H1 (cell line): Measurements from ENCODE around the gene RELB. TPM values are rescaled to one million over a fixed set of nuclear protein-coding genes. Genes with fewer than 3 reads are reported as not detected.

ENCODE experiments used
- CTCF ChIA-PET: fragments of 300-600 bp; sonication (Branson Sonifier 250); formaldehyde crosslinking; loops from one replicate; lab custom pipeline; 2021; ENCODE audit not compliant: partially characterized antibody; lab: Charles Lee
- POLR2A ChIA-PET: fragments of 300-600 bp; sonication (Branson Sonifier 250); formaldehyde crosslinking; loops from one replicate; lab custom pipeline; 2021; ENCODE audit warnings: inconsistent platforms; ENCODE audit not compliant: partially characterized antibody; lab: Charles Lee
- DNase-seq, 2 experiments: peaks; one replicate each; pipeline versions ENCODE4 v3.0.0 to v3.0.0-alpha.2; 2010 to 2022; ENCODE audit warnings: low spot score in 2 of 2, low read depth in 1 of 2, mixed read lengths in 1 of 2
- FAIRE-seq: peaks from 2 replicates; lab custom pipeline; 2011; peaks lifted over from hg19 to GRCh38; lab: Jason Lieb, UNC
- H2AFZ ChIP-seq: 2 replicates; pipeline ENCODE4 v1.8.1; 2012; ENCODE audit warnings: low read length, inconsistent platforms
- H2AK5ac ChIP-seq: 2 replicates; pipeline ENCODE4 v1.6.1; 2013; ENCODE audit warnings: low read depth, low read length
- H2BK120ac ChIP-seq: replicated peaks from 2 replicates; pipeline ENCODE3; 2013; ENCODE audit warnings: low read depth, low read length, inconsistent platforms
- H2BK12ac ChIP-seq: 2 replicates; pipeline ENCODE4 v1.6.1; 2013; ENCODE audit warnings: low read depth, low read length
- H2BK15ac ChIP-seq: 2 replicates; pipeline ENCODE4 v1.6.1; 2013; ENCODE audit warnings: low read length
- H2BK20ac ChIP-seq: 2 replicates; pipeline ENCODE4 v1.6.1; 2013; ENCODE audit warnings: low read length
- H2BK5ac ChIP-seq: 2 replicates; pipeline ENCODE4 v1.6.1; 2013; ENCODE audit warnings: low read depth, low read length
- H3K14ac ChIP-seq: 2 replicates; pipeline ENCODE4 v1.6.1; 2013; ENCODE audit warnings: inconsistent platforms; ENCODE audit not compliant: insufficient read length
- H3K18ac ChIP-seq: 2 replicates; pipeline ENCODE4 v1.6.1; 2013; ENCODE audit warnings: low read length; ENCODE audit errors: extremely low read depth
- H3K23ac ChIP-seq: 2 replicates; pipeline ENCODE4 v1.6.1; 2013; ENCODE audit warnings: inconsistent platforms; ENCODE audit not compliant: insufficient read length
- H3K23me2 ChIP-seq: 2 replicates; pipeline ENCODE4 v1.6.1; 2013; ENCODE audit warnings: low read depth, low read length
- H3K27ac ChIP-seq: 2 replicates; pipeline ENCODE4 v1.6.1; 2011; ENCODE audit warnings: low read depth, low read length, inconsistent platforms
- H3K27me3 ChIP-seq, 4 experiments: replicated peaks in 1 of 4; 1 replicate in 1 of 4; 2 replicates in 3 of 4; pipeline versions ENCODE4 v1.6.1 to v1.8.1; 2011 to 2013; ENCODE audit warnings: low read length in 3 of 4, mild to moderate bottlenecking in 3 of 4, inconsistent platforms in 2 of 4, mixed read lengths in 2 of 4, moderate library complexity in 1 of 4; ENCODE audit not compliant: control insufficient read depth in 3 of 4, insufficient read depth in 3 of 4; ENCODE audit errors: extremely low read depth in 1 of 4
- H3K36me3 ChIP-seq, 4 experiments: 2 replicates each; pipeline versions ENCODE4 v1.6.1 to v1.8.1; 2011 to 2013; ENCODE audit warnings: mild to moderate bottlenecking in 4 of 4, low read length in 3 of 4, moderate library complexity in 2 of 4, control low read depth in 1 of 4, inconsistent platforms in 1 of 4; ENCODE audit not compliant: insufficient read depth in 4 of 4, control insufficient read depth in 2 of 4
- H3K4ac ChIP-seq: replicated peaks from 2 replicates; pipeline ENCODE3; 2013; ENCODE audit warnings: low read length, low read depth, mixed read lengths, inconsistent platforms; ENCODE audit not compliant: insufficient read length
- H3K4me1 ChIP-seq, 4 experiments: replicated peaks in 1 of 4; 1 replicate in 1 of 4; 2 replicates in 3 of 4; pipeline versions ENCODE4 v1.6.1 to v1.8.1; 2011 to 2013; ENCODE audit warnings: low read length in 3 of 4, inconsistent platforms in 2 of 4, mixed read lengths in 1 of 4; ENCODE audit not compliant: insufficient read depth in 4 of 4, control insufficient read depth in 3 of 4
- H3K4me2 ChIP-seq, 2 experiments: 2 replicates each; pipeline versions ENCODE4 v1.6.1 to v1.8.1; 2011 to 2013; ENCODE audit warnings: low read depth in 2 of 2, low read length in 2 of 2, control low read depth in 1 of 2, inconsistent platforms in 1 of 2, mild to moderate bottlenecking in 1 of 2; ENCODE audit not compliant: insufficient read depth in 1 of 2
- H3K4me3 ChIP-seq, 4 experiments: fragments of 200-600, 300-600 bp in 1 of 4; sonication (generic), shearing (Covaris generic), sonication (Bioruptor Twin) in 1 of 4; 2 replicates each; pipeline versions ENCODE4 v1.5.1 to v1.8.1; 2011 to 2016; ENCODE audit warnings: low read length in 4 of 4, low read depth in 3 of 4, control low read depth in 2 of 4, inconsistent platforms in 2 of 4, mild to moderate bottlenecking in 2 of 4, mixed read lengths in 1 of 4, moderate library complexity in 1 of 4; ENCODE audit not compliant: insufficient read depth in 2 of 4; ENCODE audit errors: extremely low read depth in 1 of 4
- H3K56ac ChIP-seq: replicated peaks from 2 replicates; pipeline ENCODE3; 2013; ENCODE audit warnings: low read depth, mild to moderate bottlenecking, mixed read lengths, low read length, inconsistent platforms; ENCODE audit not compliant: insufficient read length
- H3K79me1 ChIP-seq: 2 replicates; pipeline ENCODE4 v1.6.1; 2013; ENCODE audit warnings: low read depth, low read length, control low read depth
- H3K79me2 ChIP-seq, 2 experiments: 2 replicates each; pipeline versions ENCODE4 v1.6.1 to v1.8.1; 2012 to 2013; ENCODE audit warnings: low read length in 2 of 2, mild to moderate bottlenecking in 2 of 2, inconsistent platforms in 1 of 2; ENCODE audit not compliant: insufficient read depth in 2 of 2, control insufficient read depth in 1 of 2
- H3K9ac ChIP-seq, 4 experiments: replicated peaks in 1 of 4; 1 replicate in 1 of 4; 2 replicates in 3 of 4; pipeline versions ENCODE4 v1.6.1 to v1.8.1; 2011 to 2013; ENCODE audit warnings: low read depth in 3 of 4, low read length in 3 of 4, control low read depth in 2 of 4, mild to moderate bottlenecking in 2 of 4, moderate library complexity in 2 of 4, inconsistent platforms in 1 of 4; ENCODE audit errors: extremely low read depth in 1 of 4
- H3K9me3 ChIP-seq, 2 experiments: 2 replicates each; pipeline versions ENCODE4 v1.6.1 to v1.8.1; 2012 to 2013; ENCODE audit warnings: mild to moderate bottlenecking in 2 of 2, moderate library complexity in 2 of 2, control low read depth in 1 of 2, inconsistent platforms in 1 of 2, low read depth in 1 of 2, low read length in 1 of 2, mixed read lengths in 1 of 2; ENCODE audit not compliant: insufficient read depth in 2 of 2
- H4K20me1 ChIP-seq, 2 experiments: replicated peaks in 1 of 2; 2 replicates each; pipeline versions ENCODE3 to v1.8.1; 2011 to 2013; ENCODE audit warnings: inconsistent platforms in 2 of 2, low read length in 2 of 2, mild to moderate bottlenecking in 1 of 2; ENCODE audit not compliant: insufficient read depth in 2 of 2, control insufficient read depth in 1 of 2
- H4K5ac ChIP-seq: 2 replicates; pipeline ENCODE4 v1.6.1; 2013; ENCODE audit warnings: low read length, low read depth, mixed read lengths, inconsistent platforms; ENCODE audit not compliant: insufficient read length
- H4K8ac ChIP-seq: 2 replicates; pipeline ENCODE4 v1.8.0; 2013; ENCODE audit warnings: mild to moderate bottlenecking, moderate library complexity, low read length, inconsistent platforms; ENCODE audit not compliant: insufficient read depth; ENCODE audit errors: extremely low read depth
- H4K91ac ChIP-seq: replicated peaks from 2 replicates; pipeline ENCODE3; 2013; ENCODE audit warnings: low read length, mixed read lengths, inconsistent platforms; ENCODE audit not compliant: insufficient read length
- CHD1 ChIP-seq: IDR thresholded peaks from 2 replicates; pipeline ENCODE4 v1.6.1; 2012; ENCODE audit warnings: low read depth, low read length, improper control_type of control experiment
- GABPA ChIP-seq: IDR thresholded peaks from 2 replicates; pipeline ENCODE4 v1.6.1; 2011; ENCODE audit warnings: mild to moderate bottlenecking, low read length, moderate library complexity, borderline replicate concordance; ENCODE audit not compliant: insufficient read depth
- HDAC6 ChIP-seq: IDR thresholded peaks from one replicate; pipeline ENCODE4 v1.7.1; 2012; ENCODE audit warnings: low read depth, mild to moderate bottlenecking, inconsistent platforms, low read length, moderate library complexity
- NRF1 ChIP-seq: IDR thresholded peaks from 2 replicates; pipeline ENCODE4 v1.6.1; 2011; ENCODE audit warnings: mild to moderate bottlenecking, low read depth, low read length, improper control_type of control experiment
- RAD21 ChIP-seq, 2 experiments: IDR thresholded peaks in 1 of 2; conservative IDR thresholded peaks in 1 of 2; 2 replicates each; pipeline ENCODE4 v1.6.1; 2011; ENCODE audit warnings: low read depth in 2 of 2, low read length in 2 of 2, improper control_type of control experiment in 1 of 2, inconsistent platforms in 1 of 2, mild to moderate bottlenecking in 1 of 2, moderate library complexity in 1 of 2
- RFX5 ChIP-seq: IDR thresholded peaks from 2 replicates; pipeline ENCODE4 v1.6.1; 2011; ENCODE audit warnings: low read depth, low read length, improper control_type of control experiment, borderline replicate concordance
- SAP30 ChIP-seq: fragments of 300-600 bp; sonication (generic); IDR thresholded peaks from 2 replicates; pipeline ENCODE4 v1.7.1; 2012; ENCODE audit warnings: low read length, moderate library complexity, mild to moderate bottlenecking, inconsistent platforms; ENCODE audit not compliant: insufficient read depth, insufficient replicate concordance
- SIN3A ChIP-seq, 2 experiments: IDR thresholded peaks in 1 of 2; conservative IDR thresholded peaks in 1 of 2; 2 replicates each; pipeline ENCODE4 v1.6.1; 2011 to 2012; ENCODE audit warnings: low read length in 2 of 2, improper control_type of control experiment in 1 of 2, low read depth in 1 of 2, mild to moderate bottlenecking in 1 of 2
- SP1 ChIP-seq: IDR thresholded peaks from 2 replicates; pipeline ENCODE4 v1.6.1; 2011; ENCODE audit warnings: low read depth, low read length
- WGBS, 2 experiments: shearing (Covaris generic) in 1 of 2; methylation state at CpG; one replicate each; pipeline versions ENCODE4 v1.1.6 to v1.1.7; 2013 to 2015; ENCODE audit warnings: low lambda C conversion rate in 2 of 2, mixed read lengths in 2 of 2, inconsistent platforms in 1 of 2, low coverage in 1 of 2, missing lambda C conversion rate in 1 of 2; ENCODE audit not compliant: insufficient replicate concordance in 2 of 2, insufficient coverage in 1 of 2, insufficient read length in 1 of 2; ENCODE audit errors: extremely low coverage in 1 of 2, missing lambda C conversion rate in 1 of 2; 5-methylcytosine and 5-hydroxymethylcytosine counted together
- polyA plus RNA-seq, 7 experiments: library from polyadenylated mRNA; depleted of rRNA in 3 of 7; stranded (reverse) in 5 of 7; unstranded in 2 of 7; fragments of >200 nt in 5 of 7; fragments of 200-250 nt in 2 of 7; gene quantifications; 1 replicate in 5 of 7; 2 replicates in 1 of 7; 4 replicates in 1 of 7; pipeline versions ENCODE4 v1.2.1 to v1.2.3, GENCODE V29; 2011 to 2013; ENCODE audit warnings: missing spikeins in 2 of 7, mixed read lengths in 2 of 7
- total RNA-seq: library from RNA; stranded (reverse); fragmentation: NEBNext Ultra II Directional; extraction: Animal tissue kit (Norgen Biotek cat#: 25700); gene quantifications from 2 replicates; pipeline ENCODE4 v1.2.1, GENCODE V29; 2021

Gene RELB
- total and polyA plus RNA-seq, 2 of the 8 experiments (the other 6 are each of a cell fraction or from before 2014, with no cell fraction given), result 10.0 to 13.1 TPM

GRCh38 chr19:45047188-45047797 is 46.0 kb downstream of the RELB start:
- Histone ChIP-seq H3K9ac (no peak overlapping the region), H3K56ac (no peak overlapping the region), H2BK20ac (no peak overlapping the region), H4K5ac (no peak overlapping the region), H2AFZ (no peak overlapping the region), H3K23me2 (no peaks in the 10 kb centered on the region), H2AK5ac (no peak overlapping the region), H3K79me1 (peaks cover 11% of the 10 kb centered on the region), H2BK12ac (no peak overlapping the region), H4K20me1 (peaks cover 17% of the 10 kb centered on the region in 2 experiments), H3K18ac (no peak overlapping the region), H2BK5ac (no peak overlapping the region), H3K79me2 (peaks cover 0 to 54% of the 10 kb centered on the region in 2 experiments; a peak in 2 of 4 replicates), H2BK15ac (no peak overlapping the region), H3K23ac (no peak overlapping the region), H3K36me3 (peaks cover 4 to 33% (median 17%) of the 10 kb centered on the region in 4 experiments; a peak in 7 of 8 replicates), H3K27ac (no peak overlapping the region), H3K27me3 (no peaks in the 10 kb centered on the region), H3K9me3 (no peaks in the 10 kb centered on the region), H3K4me1 (no peaks in the 10 kb centered on the region), H3K4me2 (no peak overlapping the region), H4K91ac (no peak overlapping the region), H3K4ac (no peak overlapping the region), H4K8ac (no peak overlapping the region), H3K14ac (no peak overlapping the region), H3K4me3 (no peak overlapping the region), H2BK120ac (no peak overlapping the region)
- no peak for FAIRE-seq
- TF ChIP-seq NRF1, result no peak
- no peak for TF ChIP-seq HDAC6
- TF ChIP-seq SP1, result no peak
- no peak for TF ChIP-seq SAP30
- TF ChIP-seq CHD1, result no peak
- no peak for TF ChIP-seq GABPA
- no peak for TF ChIP-seq RFX5
- TF ChIP-seq SIN3A (conservative IDR thresholded peaks at IDR 0.05 in 1 of 2, IDR thresholded peaks at IDR 0.05 in 1 of 2; ENCODE audit: low read depth in 1 of 2, low read length in 2 of 2), result no peak
- no peak for TF ChIP-seq RAD21 (IDR thresholded peaks at IDR 0.05 in 1 of 2, conservative IDR thresholded peaks at IDR 0.05 in 1 of 2; ENCODE audit: low read depth in 2 of 2, low read length in 2 of 2)
- DNase-seq, result no peak
- ChIA-PET CTCF (interaction anchor here (9.7 kb wide), 1 partner anchor 11 kb away, joined by 85 read pairs; no protein-coding TSS in a partner anchor), POLR2A (interaction anchor here (0.6 to 1.2 kb wide), 5 partner anchors 9 to 220 kb away, joined by 3 read pairs; partner anchors contain the start of genes APOE, BLOC1S3 and CLASRP)
- 92% methylated on average over 4 of the region's 7 CpGs; no CpG with 5 or more reads in 1 of the 2 experiments for WGBS, 2 experiments
